Measurements from ENCODE around the gene LAGE3. TPM values are rescaled to one million over a fixed set of nuclear protein-coding genes. Genes with fewer than 3 reads are reported as not detected.

Gene LAGE3
- total RNA-seq, 2 donors from 2014 or later: 29.5 to 34.1 TPM

DNA sequence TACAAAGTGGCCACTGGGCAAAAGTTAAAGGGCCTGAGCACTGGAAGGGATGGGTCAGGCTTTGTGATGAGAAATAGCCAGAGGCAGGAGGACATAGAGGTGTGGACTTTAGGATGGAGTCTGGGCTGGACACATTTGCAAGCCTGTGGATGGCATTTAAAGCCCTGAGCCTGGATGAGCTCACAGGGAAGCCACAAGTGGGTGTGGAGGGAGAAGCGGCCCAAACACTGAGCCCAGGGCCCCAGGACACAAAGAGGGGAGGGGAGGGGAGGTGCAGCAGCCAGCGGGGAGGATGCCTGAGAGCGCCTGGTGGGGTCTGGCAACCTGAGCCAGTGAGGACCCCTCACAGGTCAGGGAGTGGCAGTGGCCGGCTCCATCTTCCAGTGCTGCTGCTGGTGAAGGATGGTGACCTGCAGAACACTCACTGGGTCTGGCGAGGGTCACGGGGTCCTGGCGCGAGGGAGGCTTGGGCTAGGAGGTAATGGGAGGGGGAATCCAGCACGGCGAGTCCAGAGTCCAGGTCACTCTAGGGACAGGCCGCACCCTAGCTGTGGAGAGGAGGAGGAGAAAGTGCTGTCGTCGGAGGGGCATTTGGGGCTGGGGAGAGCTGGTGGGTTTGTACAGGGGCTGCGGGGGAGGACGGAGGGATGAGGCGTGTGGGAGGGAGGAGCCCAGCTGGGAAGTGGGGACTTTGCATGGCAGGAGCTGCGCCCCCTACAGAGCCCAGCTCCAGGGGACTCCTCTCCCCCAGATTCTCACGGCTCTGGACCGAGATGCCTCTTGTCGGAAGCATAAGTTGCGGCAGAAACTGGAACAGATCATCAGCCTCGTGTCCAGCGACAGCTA, 7.0 kb downstream of the LAGE3 start:
- Mint-ChIP-seq H3K36me3 (ENCODE audit: low read depth) (peaks cover 24% of the 10 kb centered on the region), H3K4me3 (no peak overlapping the region), H3K9me3 (peaks cover 65% of the 10 kb centered on the region), H3K27me3 (ENCODE audit: insufficient read depth) (no peaks in the 10 kb centered on the region), H3K4me1 (no peaks in the 10 kb centered on the region), H3K27ac (no peak overlapping the region)
- Histone ChIP-seq H3K4me3 (ENCODE audit: low read length) (no peak overlapping the region), H3K27ac (ENCODE audit: low read depth, low read length) (no peak overlapping the region), H3K9me3 (ENCODE audit: control insufficient read depth, low read length) (no peaks in the 10 kb centered on the region), H3K4me1 (ENCODE audit: control insufficient read depth, insufficient read depth, low read length) (no peaks in the 10 kb centered on the region), H3K9ac (ENCODE audit: extremely low read depth, low read length, poor library complexity, severe bottlenecking) (no peak overlapping the region), H3K36me3 (ENCODE audit: control insufficient read depth, insufficient read depth, low read length) (no peaks in the 10 kb centered on the region), H3K27me3 (ENCODE audit: control insufficient read depth, insufficient read depth, low read length, poor library complexity, severe bottlenecking) (no peaks in the 10 kb centered on the region)
- DNase-seq: no peak
- no peak for TF ChIP-seq CTCF (conservative IDR thresholded peaks at IDR 0.05)
- 89 to 96% methylated on average over 5 to 21 of the region's 23 CpGs for WGBS, 2 experiments (ENCODE audit: insufficient coverage in 1 of 2, insufficient read length in 1 of 2)

GRCh38 chrX:154470914-154471568, 8.0 kb downstream of the LAGE3 start:
- no peak for TF ChIP-seq CTCF (conservative IDR thresholded peaks at IDR 0.05)
- Histone ChIP-seq H3K36me3 (ENCODE audit: control insufficient read depth, insufficient read depth, low read length) (no peaks in the 10 kb centered on the region), H3K9ac (ENCODE audit: extremely low read depth, low read length, poor library complexity, severe bottlenecking) (no peak overlapping the region), H3K27ac (ENCODE audit: low read depth, low read length) (no peak overlapping the region), H3K27me3 (ENCODE audit: control insufficient read depth, insufficient read depth, low read length, poor library complexity, severe bottlenecking) (no peaks in the 10 kb centered on the region), H3K4me3 (ENCODE audit: low read length) (no peak overlapping the region), H3K9me3 (ENCODE audit: control insufficient read depth, low read length) (no peaks in the 10 kb centered on the region), H3K4me1 (ENCODE audit: control insufficient read depth, insufficient read depth, low read length) (no peaks in the 10 kb centered on the region)
- peaks cover 60% of the 10 kb centered on the region for H3K9me3 Mint-ChIP-seq
- H3K4me3 Mint-ChIP-seq: no peak overlapping the region
- H3K36me3 Mint-ChIP-seq (ENCODE audit: low read depth): peaks cover 24% of the 10 kb centered on the region
- H3K4me1 Mint-ChIP-seq: no peaks in the 10 kb centered on the region
- 91 to 100% methylated on average over 8 to 23 of the region's 23 CpGs for WGBS, 2 experiments (ENCODE audit: insufficient coverage in 1 of 2, insufficient read length in 1 of 2)
- no peaks in the 10 kb centered on the region for H3K27me3 Mint-ChIP-seq (ENCODE audit: insufficient read depth)
- DNase-seq: no peak
- no peak overlapping the region for H3K27ac Mint-ChIP-seq

DNA sequence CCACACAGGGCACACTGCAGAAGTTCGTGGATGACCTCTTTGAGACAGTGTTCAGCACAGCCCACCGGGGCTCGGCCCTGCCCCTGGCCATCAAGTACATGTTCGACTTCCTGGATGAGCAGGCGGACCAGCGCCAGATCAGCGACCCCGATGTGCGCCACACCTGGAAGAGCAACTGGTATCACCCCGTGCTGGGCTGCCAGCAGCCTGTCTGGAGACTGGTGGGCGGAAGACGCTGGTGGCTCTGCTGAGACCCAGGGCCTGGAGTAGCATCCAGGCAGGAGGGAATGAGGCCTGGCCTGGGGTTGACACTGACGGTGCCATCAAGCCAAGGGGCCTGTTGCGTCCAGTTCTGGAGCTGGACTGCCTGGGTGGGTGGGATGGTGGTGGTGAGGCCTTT, 8.6 kb downstream of the LAGE3 start:
- Mint-ChIP-seq H3K4me1 (no peaks in the 10 kb centered on the region), H3K27ac (no peak overlapping the region), H3K4me3 (no peak overlapping the region), H3K36me3 (ENCODE audit: low read depth) (peaks cover 20% of the 10 kb centered on the region), H3K27me3 (ENCODE audit: insufficient read depth) (no peaks in the 10 kb centered on the region), H3K9me3 (peaks cover 62% of the 10 kb centered on the region)
- H3K4me3 ChIP-seq (ENCODE audit: low read length): no peak overlapping the region
- no peak overlapping the region for H3K9ac ChIP-seq (ENCODE audit: extremely low read depth, low read length, poor library complexity, severe bottlenecking)
- TF ChIP-seq CTCF (conservative IDR thresholded peaks at IDR 0.05): no peak
- H3K36me3 ChIP-seq (ENCODE audit: control insufficient read depth, insufficient read depth, low read length): no peaks in the 10 kb centered on the region
- 95 to 98% methylated on average over 6 to 14 of the region's 14 CpGs for WGBS, 2 experiments (ENCODE audit: insufficient coverage in 1 of 2, insufficient read length in 1 of 2)
- H3K9me3 ChIP-seq (ENCODE audit: control insufficient read depth, low read length): no peaks in the 10 kb centered on the region
- no peak overlapping the region for H3K27ac ChIP-seq (ENCODE audit: low read depth, low read length)
- H3K4me1 ChIP-seq (ENCODE audit: control insufficient read depth, insufficient read depth, low read length): no peaks in the 10 kb centered on the region
- H3K27me3 ChIP-seq (ENCODE audit: control insufficient read depth, insufficient read depth, low read length, poor library complexity, severe bottlenecking): no peaks in the 10 kb centered on the region
- DNase-seq: no peak
